Measurements from ENCODE around the gene CCDC106.

GRCh38 chr19:55646889-55647731 is 902 bp upstream of the CCDC106 start:
- no peak for TF ChIP-seq ZNF157 (tag by site-specific recombination; IDR thresholded peaks at IDR 0.05)
- no peak for TF ChIP-seq ZNF19 (tag by site-specific recombination; IDR thresholded peaks at IDR 0.05; ENCODE audit: low read depth)
- TF ChIP-seq CTCF (tag by site-specific recombination; IDR thresholded peaks at IDR 0.05): no peak
- TF ChIP-seq ZNF707 (tag by site-specific recombination; IDR thresholded peaks at IDR 0.05): no peak
- TF ChIP-seq ATF2 (tag by site-specific recombination; IDR thresholded peaks at IDR 0.05; ENCODE audit: low read depth): no peak
- TF ChIP-seq ZBTB1 (tag by site-specific recombination; IDR thresholded peaks at IDR 0.05): no peak
- TF ChIP-seq ZNF362 (tag by site-specific recombination; IDR thresholded peaks at IDR 0.05): no peak
- TF ChIP-seq ZNF561 (tag by site-specific recombination; IDR thresholded peaks at IDR 0.05; ENCODE audit: borderline replicate concordance): no peak
- no peak for TF ChIP-seq ZNF266 (tag by site-specific recombination; IDR thresholded peaks at IDR 0.05; ENCODE audit: low read depth)
- TF ChIP-seq ZEB2 (tag by site-specific recombination; IDR thresholded peaks at IDR 0.05): no peak
- TF ChIP-seq ZNF2 (tag by site-specific recombination; IDR thresholded peaks at IDR 0.05): no peak
